Mucosa of stomach (tissue), 1 donor: Measurements from ENCODE around the gene GRID1.

Experiments used
- H3K27me3 ChIP-seq: one replicate; pipeline ENCODE4 v1.7.0; 2013; ENCODE audit warnings: mild to moderate bottlenecking, low read length; ENCODE audit not compliant: control insufficient read depth, insufficient read depth
- H3K36me3 ChIP-seq: one replicate; pipeline ENCODE4 v1.7.0; 2013; ENCODE audit warnings: low read length; ENCODE audit not compliant: control insufficient read depth, insufficient read depth
- H3K4me1 ChIP-seq: one replicate; pipeline ENCODE4 v1.7.0; 2013; ENCODE audit warnings: mild to moderate bottlenecking, low read length; ENCODE audit not compliant: control insufficient read depth, insufficient read depth
- H3K4me3 ChIP-seq: one replicate; pipeline ENCODE4 v1.7.0; 2013; ENCODE audit warnings: low read length
- H3K9ac ChIP-seq: one replicate; pipeline ENCODE4 v1.7.0; 2013; ENCODE audit warnings: mild to moderate bottlenecking, low read length, moderate library complexity
- H3K9me3 ChIP-seq: one replicate; pipeline ENCODE4 v1.7.0; 2013; ENCODE audit warnings: mild to moderate bottlenecking, low read length, moderate library complexity; ENCODE audit not compliant: control insufficient read depth
- donor health status: Pancreatic carcinoma.

Gene GRID1

DNA sequence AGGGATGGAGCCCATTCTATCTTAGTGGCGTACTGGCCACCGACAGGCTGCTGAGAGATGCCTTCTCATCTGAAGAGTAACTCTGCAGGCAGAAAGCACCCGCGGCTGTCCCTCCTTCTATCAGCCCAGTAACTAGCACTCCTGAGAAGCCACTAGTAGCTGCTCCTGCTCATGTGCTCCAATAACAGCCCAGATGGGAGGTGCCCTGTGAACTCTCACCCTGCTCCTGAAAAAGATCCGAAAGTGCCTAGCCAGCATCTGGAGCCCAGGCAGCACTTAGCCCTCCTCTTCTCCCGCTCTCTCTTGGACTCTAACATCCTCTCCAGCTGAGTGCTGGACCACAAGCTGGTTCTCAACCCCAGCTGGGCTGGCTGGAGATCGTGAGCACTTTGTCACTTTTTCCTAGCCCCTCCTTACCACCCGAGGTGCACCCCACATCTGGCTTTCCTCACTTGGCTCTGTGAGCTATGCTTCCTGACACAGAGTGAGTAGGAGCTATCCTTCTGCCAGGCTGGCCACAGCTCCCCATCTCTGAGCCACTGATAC lies 239.2 kb downstream of the GRID1 start:
- H3K27me3 ChIP-seq: no peaks in the 10 kb centered on the region
- H3K4me1 ChIP-seq: no peaks in the 10 kb centered on the region
- no peaks in the 10 kb centered on the region for H3K9me3 ChIP-seq
- H3K4me3 ChIP-seq: no peak overlapping the region
- no peaks in the 10 kb centered on the region for H3K36me3 ChIP-seq
- no peak overlapping the region for H3K9ac ChIP-seq

- Histone ChIP-seq H3K4me1 (no peaks in the 10 kb centered on the region), H3K4me3 (no peak overlapping the region), H3K9ac (no peak overlapping the region), H3K9me3 (no peaks in the 10 kb centered on the region), H3K36me3 (no peaks in the 10 kb centered on the region), H3K27me3 (no peaks in the 10 kb centered on the region)
Measured at GRCh38 chr10:86124734-86125133, 241.9 kb downstream of the GRID1 start.

GRCh38 chr10:86123715-86124114 lies 242.9 kb downstream of the GRID1 start:
- Histone ChIP-seq H3K9ac (no peak overlapping the region), H3K27me3 (no peaks in the 10 kb centered on the region), H3K4me3 (no peak overlapping the region), H3K9me3 (no peaks in the 10 kb centered on the region), H3K36me3 (no peaks in the 10 kb centered on the region), H3K4me1 (no peaks in the 10 kb centered on the region)

DNA sequence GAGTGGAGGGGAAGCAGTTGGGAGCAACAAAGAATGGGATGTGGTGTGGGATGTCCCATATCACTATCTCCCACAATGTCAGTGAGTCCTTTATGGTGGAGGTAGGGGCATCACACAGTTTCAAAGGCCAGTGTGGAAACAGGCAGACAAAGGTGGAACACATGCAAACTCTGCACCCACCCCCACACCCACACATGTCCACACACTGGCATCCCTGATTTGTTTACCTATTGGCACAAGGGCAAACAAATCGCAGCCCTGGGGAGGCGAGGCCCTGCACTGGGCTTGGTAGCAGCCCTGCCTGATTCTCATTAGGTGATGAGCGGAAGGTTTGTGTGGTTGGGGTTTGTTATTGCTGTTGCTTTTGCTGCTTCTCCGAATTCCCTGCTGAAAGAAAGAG lies 243.3 kb downstream of the GRID1 start:
- H3K9me3 ChIP-seq: no peaks in the 10 kb centered on the region
- H3K4me1 ChIP-seq: no peaks in the 10 kb centered on the region
- H3K36me3 ChIP-seq: no peaks in the 10 kb centered on the region
- H3K27me3 ChIP-seq: no peaks in the 10 kb centered on the region
- no peak overlapping the region for H3K4me3 ChIP-seq
- H3K9ac ChIP-seq: no peak overlapping the region

- H3K9ac ChIP-seq: no peak overlapping the region
Measured at GRCh38 chr10:86122646-86123045, 243.9 kb downstream of the GRID1 start.

DNA sequence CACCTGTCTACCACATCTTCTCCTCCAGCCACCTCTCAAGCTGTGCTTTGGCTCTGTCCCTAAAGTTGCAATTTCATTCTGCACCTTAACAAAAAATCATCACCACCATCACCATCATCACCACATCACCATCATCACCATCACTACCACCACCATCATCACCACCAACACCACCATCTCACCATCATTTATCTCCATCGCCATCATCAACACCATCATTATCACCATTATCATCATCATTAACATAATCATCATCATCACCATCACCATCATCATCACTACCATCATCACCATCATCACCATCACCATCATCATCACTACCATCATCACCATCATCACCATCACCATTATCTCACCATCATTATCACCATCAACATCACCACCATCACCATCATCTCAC lies 245.4 kb downstream of the GRID1 start:
- Histone ChIP-seq H3K9ac (no peak overlapping the region), H3K27me3 (no peaks in the 10 kb centered on the region), H3K4me3 (no peak overlapping the region), H3K9me3 (no peaks in the 10 kb centered on the region), H3K36me3 (no peaks in the 10 kb centered on the region), H3K4me1 (no peaks in the 10 kb centered on the region)

More at GRCh38 chr10:86122646-86123045, 243.9 kb downstream of the GRID1 start:
- H3K9me3 ChIP-seq: no peaks in the 10 kb centered on the region
- no peak overlapping the region for H3K4me3 ChIP-seq
- H3K36me3 ChIP-seq: no peaks in the 10 kb centered on the region
- no peaks in the 10 kb centered on the region for H3K4me1 ChIP-seq
- no peaks in the 10 kb centered on the region for H3K27me3 ChIP-seq

- Histone ChIP-seq H3K27me3 (no peaks in the 10 kb centered on the region), H3K36me3 (no peaks in the 10 kb centered on the region), H3K9me3 (no peaks in the 10 kb centered on the region), H3K4me3 (no peak overlapping the region), H3K9ac (no peak overlapping the region), H3K4me1 (no peaks in the 10 kb centered on the region)
Measured at GRCh38 chr10:86117051-86117450, 249.5 kb downstream of the GRID1 start.

DNA sequence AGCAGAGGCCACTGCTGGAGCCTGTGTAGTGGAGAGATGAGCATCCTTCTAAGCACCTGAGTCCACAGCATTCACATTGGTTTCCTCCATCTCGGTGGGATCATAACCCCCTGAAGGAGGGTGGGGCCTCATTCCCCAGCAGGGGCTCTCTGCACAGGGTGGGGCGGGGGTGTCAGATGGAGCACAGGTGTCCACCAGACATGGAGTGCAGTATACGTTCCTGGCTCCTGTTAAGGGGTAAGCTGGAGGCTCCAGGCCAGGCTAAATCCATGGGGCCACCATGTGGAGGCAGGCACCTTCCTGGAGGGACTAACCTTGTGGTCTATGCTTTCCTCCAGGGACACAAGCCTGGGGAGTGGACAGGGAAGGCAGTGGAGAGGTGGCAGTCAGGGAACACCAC lies 252.6 kb downstream of the GRID1 start:
- no peaks in the 10 kb centered on the region for H3K27me3 ChIP-seq
- H3K9me3 ChIP-seq: no peaks in the 10 kb centered on the region
- no peak overlapping the region for H3K9ac ChIP-seq
- no peak overlapping the region for H3K4me3 ChIP-seq
- H3K36me3 ChIP-seq: no peaks in the 10 kb centered on the region
- no peaks in the 10 kb centered on the region for H3K4me1 ChIP-seq

GRCh38 chr10:86113501-86113900 lies 253.1 kb downstream of the GRID1 start:
- no peak overlapping the region for H3K4me3 ChIP-seq
- no peaks in the 10 kb centered on the region for H3K4me1 ChIP-seq
- no peaks in the 10 kb centered on the region for H3K9me3 ChIP-seq
- no peaks in the 10 kb centered on the region for H3K36me3 ChIP-seq
- H3K9ac ChIP-seq: no peak overlapping the region
- H3K27me3 ChIP-seq: no peaks in the 10 kb centered on the region

DNA sequence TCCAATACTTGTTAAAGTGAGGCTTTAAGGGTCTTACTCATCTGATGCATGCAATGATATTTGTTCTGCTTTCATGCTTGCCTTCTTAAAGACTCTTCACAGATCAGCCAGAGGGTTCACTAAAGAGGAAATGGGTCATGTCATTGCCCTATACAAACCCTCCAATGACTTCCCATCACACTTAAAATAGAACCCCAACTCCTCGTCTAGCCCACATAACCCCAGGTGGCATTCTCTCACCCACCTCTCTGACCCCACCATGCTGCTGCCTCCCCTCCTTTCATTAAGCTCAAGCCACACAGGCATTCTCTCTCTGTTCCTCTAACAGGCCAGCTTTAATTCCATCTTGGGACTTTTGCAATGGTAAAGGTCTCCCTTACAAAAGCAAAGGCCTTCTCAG lies 253.6 kb downstream of the GRID1 start:
- H3K4me3 ChIP-seq: no peak overlapping the region
- H3K27me3 ChIP-seq: no peaks in the 10 kb centered on the region
- no peaks in the 10 kb centered on the region for H3K36me3 ChIP-seq
- no peaks in the 10 kb centered on the region for H3K4me1 ChIP-seq
- H3K9me3 ChIP-seq: no peaks in the 10 kb centered on the region
- no peak overlapping the region for H3K9ac ChIP-seq

- no peaks in the 10 kb centered on the region for H3K36me3 ChIP-seq
- no peak overlapping the region for H3K9ac ChIP-seq
- H3K9me3 ChIP-seq: no peaks in the 10 kb centered on the region
- no peaks in the 10 kb centered on the region for H3K4me1 ChIP-seq
- no peak overlapping the region for H3K4me3 ChIP-seq
- H3K27me3 ChIP-seq: no peaks in the 10 kb centered on the region
Measured at GRCh38 chr10:86111902-86112545, 254.6 kb downstream of the GRID1 start.

GRCh38 chr10:86110156-86110786 lies 256.3 kb downstream of the GRID1 start:
- no peaks in the 10 kb centered on the region for H3K4me1 ChIP-seq
- H3K36me3 ChIP-seq: no peaks in the 10 kb centered on the region
- no peak overlapping the region for H3K9ac ChIP-seq
- no peak overlapping the region for H3K4me3 ChIP-seq
- no peaks in the 10 kb centered on the region for H3K9me3 ChIP-seq
- H3K27me3 ChIP-seq: no peaks in the 10 kb centered on the region
